ENCODE measurements around the gene SURF1.

Gene SURF1

DNA sequence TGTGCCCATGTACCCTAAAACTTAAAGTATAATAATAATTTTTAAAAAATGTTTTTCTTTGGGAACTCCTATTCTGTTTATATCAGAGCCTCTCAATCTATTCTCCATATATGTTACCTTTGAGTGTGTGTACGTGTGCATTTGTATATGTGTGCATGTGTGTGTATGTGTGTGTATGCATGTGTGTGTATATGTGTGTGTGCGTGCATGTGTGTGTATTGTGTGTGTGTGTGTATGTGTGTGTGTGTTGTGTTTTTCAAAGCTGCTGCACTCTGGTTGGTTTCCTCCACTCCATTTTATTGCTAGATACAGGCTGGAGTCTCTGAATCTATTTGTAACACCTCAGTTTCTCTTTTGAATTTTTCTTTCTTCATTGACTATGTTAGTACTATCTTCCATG is 40.3 kb downstream of the SURF1 start:
- DNase-seq: no peak

- DNase-seq: no peak
Measured at GRCh38 chr9:133309608-133310007, 46.7 kb downstream of the SURF1 start.

GRCh38 chr9:133307301-133307700 is 49.0 kb downstream of the SURF1 start:
- no peak for DNase-seq

- no peak for DNase-seq
Measured at GRCh38 chr9:133306242-133307204, 49.8 kb downstream of the SURF1 start.

DNA sequence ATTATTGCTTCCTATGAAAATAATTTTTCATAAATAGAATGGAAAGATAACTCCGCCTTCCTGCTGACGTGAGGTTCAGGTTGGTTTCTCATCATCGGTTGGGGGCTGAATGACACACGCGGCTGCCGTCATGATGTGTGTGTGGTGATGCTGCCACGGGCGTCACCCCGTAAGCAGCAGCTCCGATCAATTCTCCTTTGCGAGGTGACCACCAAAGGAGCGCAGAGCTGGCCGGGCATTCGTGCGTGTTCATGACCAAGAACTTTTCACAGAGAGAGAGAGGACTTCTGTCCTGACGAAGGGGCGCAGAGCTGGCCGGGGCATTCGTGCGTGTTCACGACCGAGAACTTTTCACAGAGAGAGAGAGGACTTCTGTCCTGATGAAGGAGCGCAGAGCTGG is 50.6 kb downstream of the SURF1 start:
- DNase-seq: no peak

DNA sequence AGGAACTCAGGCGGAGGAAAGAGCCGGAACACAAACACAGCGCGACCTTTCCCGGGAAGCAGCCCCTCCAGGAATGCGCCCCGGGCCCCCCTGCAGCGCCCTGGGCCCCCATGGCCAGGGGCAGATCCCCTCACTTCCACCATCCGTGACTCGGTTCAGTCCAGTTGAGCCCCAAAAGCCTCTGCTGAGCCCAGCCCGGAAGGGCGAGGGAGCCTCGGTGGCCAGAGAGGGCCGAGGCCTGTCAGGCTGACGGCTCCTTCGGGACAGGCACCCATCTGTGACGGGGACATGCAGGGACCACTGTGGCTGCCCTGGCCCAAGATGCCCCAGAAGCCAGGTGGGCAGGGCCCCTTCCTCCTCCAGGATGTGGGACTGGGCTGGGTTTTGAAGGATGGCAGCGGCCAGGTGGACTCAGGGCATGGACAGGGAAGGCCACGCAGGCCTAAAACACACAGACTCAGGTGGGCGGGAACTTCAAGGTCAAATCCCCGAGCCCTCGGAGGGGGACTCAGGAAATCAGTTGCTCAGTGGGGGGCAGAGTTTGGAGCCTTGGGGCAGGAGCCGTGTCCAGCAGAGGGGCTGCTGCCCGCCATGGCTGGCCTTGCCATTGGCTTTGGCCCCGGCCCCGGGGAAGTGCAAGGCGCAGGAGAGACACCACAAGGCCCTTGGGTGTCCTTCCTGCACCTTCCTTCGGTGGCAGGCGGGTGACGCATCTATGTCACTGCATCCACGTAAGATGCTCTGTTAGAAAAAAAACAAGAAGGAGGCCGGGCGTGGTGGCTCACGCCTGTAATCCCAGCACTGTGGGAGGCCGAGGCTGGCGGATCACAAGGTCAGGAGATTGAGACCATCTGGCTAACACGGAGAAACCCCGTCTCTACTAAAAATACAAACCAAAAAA is 51.6 kb downstream of the SURF1 start:
- DNase-seq: no peak

- DNase-seq: no peak
Measured at GRCh38 chr9:133304158-133304470, 52.2 kb downstream of the SURF1 start.

- DNase-seq: no peak
Measured at GRCh38 chr9:133303266-133304157, 52.8 kb downstream of the SURF1 start.
